ENCODE measurements around the gene PHF21B.

Gene PHF21B

GRCh38 chr22:44884968-44885805 lies 124.6 kb downstream of the PHF21B start:
- Histone ChIP-seq H3K14ac (ENCODE audit: low read length) (no peak overlapping the region), H2AK5ac (ENCODE audit: low read depth, low read length) (no peak overlapping the region), H3K79me1 (ENCODE audit: low read depth, low read length) (peaks cover 13% of the 10 kb centered on the region), H3K27ac (replicated peaks; ENCODE audit: low read length) (no peak overlapping the region), H2BK12ac (ENCODE audit: low read length) (no peak overlapping the region), H3K18ac (ENCODE audit: low read length) (no peak overlapping the region), H3K36me3 (replicated peaks in 1 of 2; ENCODE audit: control insufficient read depth in 2 of 2, insufficient read depth in 2 of 2, low read length in 2 of 2) (peaks cover 44 to 94% of the 10 kb centered on the region in 2 donors), H3K4ac (ENCODE audit: low read length) (no peak overlapping the region), H3K9me3 (replicated peaks in 1 of 2; ENCODE audit: control insufficient read depth in 2 of 2, insufficient read depth in 1 of 2, low read depth in 1 of 2, low read length in 2 of 2) (peaks cover 0 to 7% of the 10 kb centered on the region in 2 donors), H3K23ac (ENCODE audit: low read depth, low read length, poor library complexity) (no peak overlapping the region), H3K4me1 (ENCODE audit: control insufficient read depth in 2 of 2, insufficient read depth in 1 of 2, low read depth in 1 of 2, low read length in 2 of 2) (peaks cover 0 to 2% of the 10 kb centered on the region in 2 donors), H4K8ac (ENCODE audit: low read depth, low read length) (no peak overlapping the region), H4K91ac (ENCODE audit: low read depth, low read length, poor library complexity) (no peak overlapping the region), H2BK120ac (ENCODE audit: low read depth, low read length) (no peak overlapping the region), H3K9ac (ENCODE audit: low read depth, low read length, poor library complexity) (peak overlapping the region; percentile 27), H2AFZ (ENCODE audit: low read length) (no peak overlapping the region), H2BK5ac (ENCODE audit: low read length) (no peak overlapping the region), H3K27me3 (ENCODE audit: control insufficient read depth in 3 of 3, insufficient read depth in 3 of 3, low read depth in 1 of 3, low read length in 3 of 3) (no peaks in the 10 kb centered on the region), H3K4me3 (ENCODE audit: low read length in 2 of 2) (no peak overlapping the region), H2BK15ac (ENCODE audit: low read length) (no peak overlapping the region), H3K4me2 (ENCODE audit: insufficient read depth, low read length, poor library complexity, severe bottlenecking) (no peak overlapping the region)
- WGBS, 2 donors (ENCODE audit: extremely low coverage in 2 of 2, insufficient read length in 2 of 2, insufficient replicate concordance in 1 of 2), result no CpG with 5 or more reads among the region's 18 CpGs
- no peak for DNase-seq (ENCODE audit: low spot score)

- no peak overlapping the region for H4K8ac ChIP-seq (ENCODE audit: low read depth, low read length)
- 90% methylated on average over 1 of the region's 1 CpG; no CpG with 5 or more reads in 1 of the 2 donors for WGBS, 2 donors (ENCODE audit: extremely low coverage in 2 of 2, insufficient read length in 2 of 2, insufficient replicate concordance in 1 of 2)
- H2AFZ ChIP-seq (ENCODE audit: low read length), result no peak overlapping the region
- peaks cover 42 to 94% of the 10 kb centered on the region in 2 donors for H3K36me3 ChIP-seq (replicated peaks in 1 of 2; ENCODE audit: control insufficient read depth in 2 of 2, insufficient read depth in 2 of 2, low read length in 2 of 2)
- no peak overlapping the region for H3K4me2 ChIP-seq (ENCODE audit: insufficient read depth, low read length, poor library complexity, severe bottlenecking)
- peaks cover 0 to 7% of the 10 kb centered on the region in 2 donors for H3K9me3 ChIP-seq (replicated peaks in 1 of 2; ENCODE audit: control insufficient read depth in 2 of 2, insufficient read depth in 1 of 2, low read depth in 1 of 2, low read length in 2 of 2)
- H3K23ac ChIP-seq (ENCODE audit: low read depth, low read length, poor library complexity), result no peak overlapping the region
- H3K4me1 ChIP-seq (ENCODE audit: control insufficient read depth in 2 of 2, insufficient read depth in 1 of 2, low read depth in 1 of 2, low read length in 2 of 2), result no peaks in the 10 kb centered on the region
- no peak overlapping the region for H3K9ac ChIP-seq (ENCODE audit: low read depth, low read length, poor library complexity)
- no peak overlapping the region for H3K4me3 ChIP-seq (ENCODE audit: low read length in 2 of 2)
- H2BK12ac ChIP-seq (ENCODE audit: low read length), result no peak overlapping the region
- DNase-seq (ENCODE audit: low spot score), result no peak
- H2BK5ac ChIP-seq (ENCODE audit: low read length), result no peak overlapping the region
- H3K27ac ChIP-seq (replicated peaks; ENCODE audit: low read length), result no peak overlapping the region
- no peak overlapping the region for H2BK120ac ChIP-seq (ENCODE audit: low read depth, low read length)
- no peak overlapping the region for H3K14ac ChIP-seq (ENCODE audit: low read length)
- no peak overlapping the region for H4K91ac ChIP-seq (ENCODE audit: low read depth, low read length, poor library complexity)
- H3K79me1 ChIP-seq (ENCODE audit: low read depth, low read length), result peaks cover 13% of the 10 kb centered on the region
- H2AK5ac ChIP-seq (ENCODE audit: low read depth, low read length), result no peak overlapping the region
- H3K18ac ChIP-seq (ENCODE audit: low read length), result no peak overlapping the region
- no peak overlapping the region for H3K4ac ChIP-seq (ENCODE audit: low read length)
- no peak overlapping the region for H2BK15ac ChIP-seq (ENCODE audit: low read length)
- no peaks in the 10 kb centered on the region for H3K27me3 ChIP-seq (ENCODE audit: control insufficient read depth in 3 of 3, insufficient read depth in 3 of 3, low read depth in 1 of 3, low read length in 3 of 3)
These were observed 125.2 kb downstream of the PHF21B start for GRCh38 chr22:44884562-44884961.

GRCh38 chr22:44883011-44883421 lies 126.8 kb downstream of the PHF21B start:
- no peak overlapping the region for H2AK5ac ChIP-seq (ENCODE audit: low read depth, low read length)
- H3K79me1 ChIP-seq (ENCODE audit: low read depth, low read length), result peaks cover 11% of the 10 kb centered on the region
- H3K4ac ChIP-seq (ENCODE audit: low read length), result no peak overlapping the region
- H3K23ac ChIP-seq (ENCODE audit: low read depth, low read length, poor library complexity), result no peak overlapping the region
- H3K18ac ChIP-seq (ENCODE audit: low read length), result no peak overlapping the region
- no peak overlapping the region for H2AFZ ChIP-seq (ENCODE audit: low read length)
- H3K36me3 ChIP-seq (replicated peaks in 1 of 2; ENCODE audit: control insufficient read depth in 2 of 2, insufficient read depth in 2 of 2, low read length in 2 of 2), result peaks cover 47 to 96% of the 10 kb centered on the region in 2 donors
- no peak overlapping the region for H2BK5ac ChIP-seq (ENCODE audit: low read length)
- no peaks in the 10 kb centered on the region for H3K4me1 ChIP-seq (ENCODE audit: control insufficient read depth in 2 of 2, insufficient read depth in 1 of 2, low read depth in 1 of 2, low read length in 2 of 2)
- H3K27me3 ChIP-seq (ENCODE audit: control insufficient read depth in 3 of 3, insufficient read depth in 3 of 3, low read depth in 1 of 3, low read length in 3 of 3), result no peaks in the 10 kb centered on the region
- no peak overlapping the region for H3K9ac ChIP-seq (ENCODE audit: low read depth, low read length, poor library complexity)
- H3K27ac ChIP-seq (replicated peaks; ENCODE audit: low read length), result no peak overlapping the region
- no peak overlapping the region for H3K4me3 ChIP-seq (ENCODE audit: low read length in 2 of 2)
- no peak overlapping the region for H2BK12ac ChIP-seq (ENCODE audit: low read length)
- peaks cover 10 to 12% of the 10 kb centered on the region in 2 donors for H3K9me3 ChIP-seq (replicated peaks in 1 of 2; ENCODE audit: control insufficient read depth in 2 of 2, insufficient read depth in 1 of 2, low read depth in 1 of 2, low read length in 2 of 2)
- H4K8ac ChIP-seq (ENCODE audit: low read depth, low read length), result no peak overlapping the region
- H3K14ac ChIP-seq (ENCODE audit: low read length), result no peak overlapping the region
- no peak overlapping the region for H4K91ac ChIP-seq (ENCODE audit: low read depth, low read length, poor library complexity)
- no peak overlapping the region for H2BK15ac ChIP-seq (ENCODE audit: low read length)
- no CpG with 5 or more reads among the region's 12 CpGs for WGBS, 2 donors (ENCODE audit: extremely low coverage in 2 of 2, insufficient read length in 2 of 2, insufficient replicate concordance in 1 of 2)
- H3K4me2 ChIP-seq (ENCODE audit: insufficient read depth, low read length, poor library complexity, severe bottlenecking), result no peak overlapping the region
- no peak for DNase-seq (ENCODE audit: low spot score)
- H2BK120ac ChIP-seq (ENCODE audit: low read depth, low read length), result no peak overlapping the region

GRCh38 chr22:44882226-44882905 lies 127.4 kb downstream of the PHF21B start:
- H3K27me3 ChIP-seq (ENCODE audit: control insufficient read depth in 3 of 3, insufficient read depth in 3 of 3, low read depth in 1 of 3, low read length in 3 of 3), result no peaks in the 10 kb centered on the region
- peaks cover 13 to 16% of the 10 kb centered on the region in 2 donors for H3K9me3 ChIP-seq (replicated peaks in 1 of 2; ENCODE audit: control insufficient read depth in 2 of 2, insufficient read depth in 1 of 2, low read depth in 1 of 2, low read length in 2 of 2)
- H2AK5ac ChIP-seq (ENCODE audit: low read depth, low read length), result no peak overlapping the region
- no peak overlapping the region for H2BK120ac ChIP-seq (ENCODE audit: low read depth, low read length)
- peaks cover 45 to 95% of the 10 kb centered on the region in 2 donors for H3K36me3 ChIP-seq (replicated peaks in 1 of 2; ENCODE audit: control insufficient read depth in 2 of 2, insufficient read depth in 2 of 2, low read length in 2 of 2)
- peaks cover 9% of the 10 kb centered on the region for H3K79me1 ChIP-seq (ENCODE audit: low read depth, low read length)
- no peak for DNase-seq (ENCODE audit: low spot score)
- H4K91ac ChIP-seq (ENCODE audit: low read depth, low read length, poor library complexity), result no peak overlapping the region
- H3K4me3 ChIP-seq (ENCODE audit: low read length in 2 of 2), result no peak overlapping the region
- H3K4me1 ChIP-seq (ENCODE audit: control insufficient read depth in 2 of 2, insufficient read depth in 1 of 2, low read depth in 1 of 2, low read length in 2 of 2), result no peaks in the 10 kb centered on the region
- H3K27ac ChIP-seq (replicated peaks; ENCODE audit: low read length), result no peak overlapping the region
- peak overlapping the region; percentile 25 for H3K18ac ChIP-seq (ENCODE audit: low read length)
- H2BK12ac ChIP-seq (ENCODE audit: low read length), result no peak overlapping the region
- H3K4me2 ChIP-seq (ENCODE audit: insufficient read depth, low read length, poor library complexity, severe bottlenecking), result no peak overlapping the region
- no peak overlapping the region for H3K23ac ChIP-seq (ENCODE audit: low read depth, low read length, poor library complexity)
- H2AFZ ChIP-seq (ENCODE audit: low read length), result no peak overlapping the region
- no peak overlapping the region for H2BK5ac ChIP-seq (ENCODE audit: low read length)
- no peak overlapping the region for H3K4ac ChIP-seq (ENCODE audit: low read length)
- H3K14ac ChIP-seq (ENCODE audit: low read length), result no peak overlapping the region
- no CpG with 5 or more reads among the region's 26 CpGs for WGBS, 2 donors (ENCODE audit: extremely low coverage in 2 of 2, insufficient read length in 2 of 2, insufficient replicate concordance in 1 of 2)
- H4K8ac ChIP-seq (ENCODE audit: low read depth, low read length), result no peak overlapping the region
- H2BK15ac ChIP-seq (ENCODE audit: low read length), result no peak overlapping the region
- no peak overlapping the region for H3K9ac ChIP-seq (ENCODE audit: low read depth, low read length, poor library complexity)
